AG10803 (cell line): Measurements from ENCODE around the gene SERPINA1.
"Not testable (repeated sequence)": the region's sequence is repeated elsewhere in the genome, so short reads cannot be mapped to it uniquely, and the experiment has no call there.

Experiments used
- DNase-seq: peaks from one replicate; pipeline ENCODE4 v3.0.0; 2010; ENCODE audit warnings: low read depth
- H3K4me3 ChIP-seq: 2 replicates; pipeline ENCODE4 v1.5.1; 2011; ENCODE audit warnings: mild to moderate bottlenecking, low read length, control low read depth
- TF ChIP-seq, protein P1 (sequence below): conservative IDR thresholded peaks from 2 replicates; pipeline ENCODE4 v1.5.1; 2011; ENCODE audit warnings: mild to moderate bottlenecking, low read length, control low read depth, inconsistent platforms

Gene SERPINA1

DNA sequence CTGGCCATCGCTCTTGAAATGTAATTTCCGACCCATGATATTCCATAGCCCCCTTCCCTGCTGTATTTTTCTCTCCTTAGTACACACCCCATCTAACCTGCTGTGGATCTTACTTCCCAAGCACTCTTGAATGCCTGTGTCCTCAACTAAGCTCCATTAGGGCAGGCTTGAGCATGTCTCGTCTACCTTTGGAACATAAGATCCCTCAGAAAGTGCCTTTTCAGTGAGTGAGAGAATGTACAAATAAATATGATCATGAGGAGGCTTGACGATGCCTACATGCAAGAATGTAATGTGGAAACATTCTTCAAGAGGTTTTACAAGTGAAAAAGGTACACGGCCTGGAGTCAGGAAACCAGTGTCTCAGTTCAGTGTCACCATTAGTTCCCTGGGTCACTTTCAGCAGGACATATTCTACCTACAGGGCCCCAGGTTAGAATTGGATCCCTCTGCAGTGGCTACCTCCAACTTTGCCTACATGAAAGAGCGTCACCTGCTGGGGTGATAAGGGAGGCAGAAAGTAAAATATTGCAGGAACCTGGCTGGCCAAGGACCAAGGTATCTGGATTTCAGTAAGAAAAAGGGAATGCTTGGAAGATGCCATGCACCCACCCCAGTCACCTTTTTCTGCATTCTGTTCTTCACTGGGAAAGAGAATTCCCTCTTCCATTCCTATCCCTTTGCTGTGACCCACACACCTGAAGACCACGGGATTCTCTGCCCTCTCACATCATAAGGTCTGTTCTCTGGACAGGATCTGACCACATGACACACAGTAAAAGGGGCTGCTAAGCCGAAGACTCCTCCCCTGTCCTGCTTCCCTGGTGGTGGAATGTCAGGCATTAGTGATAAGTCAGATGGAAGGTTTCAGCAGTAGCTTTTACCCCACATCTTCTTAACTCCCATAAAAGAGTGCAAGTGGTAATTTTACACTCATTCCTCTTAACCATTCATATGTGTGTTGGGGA is 24.6 kb upstream of the SERPINA1 start:
- DNase-seq: no peak
- no peak overlapping the region for H3K4me3 ChIP-seq
- TF ChIP-seq, protein P1, sequence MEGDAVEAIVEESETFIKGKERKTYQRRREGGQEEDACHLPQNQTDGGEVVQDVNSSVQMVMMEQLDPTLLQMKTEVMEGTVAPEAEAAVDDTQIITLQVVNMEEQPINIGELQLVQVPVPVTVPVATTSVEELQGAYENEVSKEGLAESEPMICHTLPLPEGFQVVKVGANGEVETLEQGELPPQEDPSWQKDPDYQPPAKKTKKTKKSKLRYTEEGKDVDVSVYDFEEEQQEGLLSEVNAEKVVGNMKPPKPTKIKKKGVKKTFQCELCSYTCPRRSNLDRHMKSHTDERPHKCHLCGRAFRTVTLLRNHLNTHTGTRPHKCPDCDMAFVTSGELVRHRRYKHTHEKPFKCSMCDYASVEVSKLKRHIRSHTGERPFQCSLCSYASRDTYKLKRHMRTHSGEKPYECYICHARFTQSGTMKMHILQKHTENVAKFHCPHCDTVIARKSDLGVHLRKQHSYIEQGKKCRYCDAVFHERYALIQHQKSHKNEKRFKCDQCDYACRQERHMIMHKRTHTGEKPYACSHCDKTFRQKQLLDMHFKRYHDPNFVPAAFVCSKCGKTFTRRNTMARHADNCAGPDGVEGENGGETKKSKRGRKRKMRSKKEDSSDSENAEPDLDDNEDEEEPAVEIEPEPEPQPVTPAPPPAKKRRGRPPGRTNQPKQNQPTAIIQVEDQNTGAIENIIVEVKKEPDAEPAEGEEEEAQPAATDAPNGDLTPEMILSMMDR: peak; percentile 36

DNA sequence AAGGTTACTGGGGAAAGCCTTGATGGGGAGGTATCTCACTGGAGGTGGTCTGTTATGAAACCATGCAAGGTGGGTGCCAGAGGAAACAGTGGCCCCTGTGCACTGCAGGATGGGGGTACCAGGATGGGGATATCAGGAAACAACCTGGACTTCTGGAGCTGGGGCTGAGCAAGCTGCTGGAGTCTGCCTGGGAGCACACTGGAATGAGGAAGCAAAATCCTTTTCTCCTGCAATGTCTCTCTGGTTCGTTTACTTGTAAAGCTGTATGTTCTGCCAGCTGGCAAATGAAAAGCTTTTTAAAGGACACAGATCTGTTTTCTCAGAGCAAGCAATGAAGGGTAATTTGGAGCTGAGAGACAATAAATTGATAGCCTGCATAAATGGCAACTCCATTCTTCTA is 23.2 kb upstream of the SERPINA1 start:
- TF ChIP-seq, protein P1: no peak
- no peak overlapping the region for H3K4me3 ChIP-seq
- DNase-seq: peak; percentile 20

DNA sequence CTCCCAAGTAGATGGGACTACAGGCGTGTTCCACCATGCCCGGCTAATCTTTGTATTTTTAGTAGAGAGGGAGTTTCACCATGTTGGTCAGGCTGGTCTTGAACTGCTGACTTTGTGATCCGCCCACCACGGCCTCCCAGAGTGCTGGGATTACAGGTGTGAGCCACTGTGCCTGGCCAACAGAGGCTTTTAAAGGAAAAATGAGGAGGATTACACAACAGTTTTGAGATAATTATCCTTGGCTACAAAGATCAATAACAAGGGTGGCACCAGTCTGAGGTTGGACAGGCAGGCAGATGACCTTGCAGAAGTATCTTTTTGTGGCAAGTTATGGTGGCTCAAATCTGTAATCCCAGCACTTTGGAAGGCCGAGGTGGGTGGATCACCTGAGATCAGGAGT is 21.0 kb upstream of the SERPINA1 start:
- H3K4me3 ChIP-seq, DNase-seq: not testable (repeated sequence)

DNA sequence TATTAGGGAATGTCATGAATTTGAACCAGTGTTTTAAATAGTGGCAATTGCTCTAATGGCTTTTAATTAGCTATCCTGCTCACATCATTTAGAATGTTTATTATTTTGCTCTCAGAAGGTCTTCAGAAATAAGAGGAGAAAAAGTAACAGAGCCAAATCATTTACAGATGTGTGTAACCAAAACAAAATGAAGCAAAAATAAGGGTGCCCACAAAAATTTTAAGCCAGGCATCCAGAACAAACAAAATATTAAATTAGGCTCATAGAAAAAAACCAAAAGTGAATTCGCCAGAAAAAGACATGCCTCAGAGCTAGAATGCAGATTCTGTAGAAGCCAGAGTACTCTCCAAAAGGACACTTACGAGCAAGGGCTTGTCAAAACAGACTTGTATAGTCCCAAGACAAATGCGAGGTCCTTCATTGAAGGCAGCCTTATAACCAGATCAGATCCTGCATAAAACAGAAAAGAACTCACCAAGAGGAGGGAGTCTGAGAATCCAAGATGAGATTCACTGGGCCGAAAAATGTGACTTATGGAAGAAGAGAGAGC is 20.2 kb upstream of the SERPINA1 start:
- peak; percentile 53 for DNase-seq
- TF ChIP-seq, protein P1: no peak
- no peak overlapping the region for H3K4me3 ChIP-seq

DNA sequence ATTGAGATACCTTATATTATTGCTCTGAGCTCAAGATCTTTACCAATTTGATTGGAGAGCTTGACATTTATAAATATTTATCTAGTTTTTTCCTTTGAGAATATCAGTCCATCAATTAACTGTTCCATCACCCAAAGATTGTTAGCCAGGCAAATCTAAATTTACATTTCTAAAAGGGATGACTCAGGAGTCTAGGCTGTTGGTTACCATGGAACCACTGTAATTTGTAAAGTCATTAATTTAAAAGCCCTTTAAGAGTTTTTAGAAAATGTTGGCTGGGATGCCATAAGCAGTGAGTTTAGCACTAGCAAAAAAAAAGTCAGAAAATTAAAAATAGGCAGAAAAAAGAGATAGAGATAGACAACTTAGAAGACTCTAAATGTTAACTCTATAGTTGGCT is 19.5 kb upstream of the SERPINA1 start:
- TF ChIP-seq, protein P1: no peak
- peak; percentile 44 for DNase-seq

DNA sequence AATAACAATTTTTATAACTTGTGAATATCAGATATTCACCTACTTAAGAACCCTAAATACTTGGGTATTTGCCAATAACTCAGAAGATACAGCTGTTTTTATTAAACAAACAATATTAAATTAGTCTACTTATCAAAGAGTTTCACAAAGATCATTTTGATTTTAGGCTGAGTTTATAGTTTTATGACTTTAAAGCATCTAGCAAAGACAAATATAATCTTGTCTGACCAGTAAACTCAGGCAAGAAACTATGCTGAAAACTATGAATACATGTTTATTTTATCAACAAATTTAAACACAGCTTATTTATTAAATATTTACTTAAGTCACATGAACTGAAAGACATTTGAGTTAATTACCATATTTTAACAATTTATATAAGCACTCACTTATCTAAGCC is 18.5 kb upstream of the SERPINA1 start:
- DNase-seq: no peak
- TF ChIP-seq, protein P1: no peak
- no peak overlapping the region for H3K4me3 ChIP-seq

More for the DNA sequence above, 19.5 kb upstream of the SERPINA1 start:
- H3K4me3 ChIP-seq: no peak overlapping the region

DNA sequence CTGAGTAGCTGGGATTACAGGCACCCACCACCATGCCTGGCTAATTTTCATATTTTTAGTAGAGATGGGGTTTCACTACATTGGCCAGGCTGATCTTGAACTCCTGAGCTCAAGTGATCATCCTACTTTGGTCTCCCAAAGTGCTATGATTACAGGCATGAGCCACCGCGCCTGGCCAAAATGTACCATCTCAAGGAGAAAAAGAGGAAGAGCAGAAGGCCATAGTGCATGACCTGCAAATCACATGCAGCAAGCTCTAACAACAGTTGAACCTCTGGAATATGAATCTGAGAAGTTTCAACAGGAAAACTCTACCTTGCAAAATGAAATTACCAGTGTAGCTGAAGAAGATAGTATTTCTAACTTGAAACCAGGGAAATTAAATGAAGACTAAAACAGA is 17.1 kb upstream of the SERPINA1 start:
- DNase-seq: no peak
- TF ChIP-seq, protein P1: no peak
- H3K4me3 ChIP-seq: no peak overlapping the region
